HepG2 (cell line): ENCODE measurements around the gene S100A16. TPM values are rescaled to one million over a fixed set of nuclear protein-coding genes. Genes with fewer than 3 reads are reported as not detected.

Experiments
- ATAC-seq: fragments of 200-7000 bp; cut with Tn5 transposase; 3 replicates; pipeline ENCODE4 v1.9.1; 2020; ENCODE audit warnings: mild to moderate bottlenecking, moderate library complexity
- BruUV-seq: library from RNA; stranded (reverse); fragments of 400-500 nt; replicated peaks from 2 replicates; lab custom pipeline; 2021; lab: Mats Ljungman, UMichigan
- CTCF ChIA-PET: fragments of 300-600 bp; formaldehyde crosslinking; extraction: SDS; loops from one replicate; lab custom pipeline; 2021; ENCODE audit warnings: low total read pairs, inconsistent platforms, low intra/inter-chr PET ratio; lab: Yijun Ruan, JAX
- POLR2A ChIA-PET: fragments of 350-600 bp; sonication (Branson Sonifier 250); formaldehyde crosslinking; loops from one replicate; lab custom pipeline; 2020; ENCODE audit warnings: antibody characterized with exemption, inconsistent platforms; lab: Yijun Ruan, JAX
- DNase-seq: peaks from one replicate; pipeline ENCODE4 v3.0.0-alpha.2; 2015; ENCODE audit warnings: low spot score
- FAIRE-seq: peaks from 3 replicates; lab custom pipeline; 2011; peaks lifted over from hg19 to GRCh38; lab: Jason Lieb, UNC
- H2AFZ ChIP-seq: one replicate; pipeline ENCODE4 v1.6.1; 2011; ENCODE audit warnings: low read length, inconsistent platforms
- H3K27ac ChIP-seq: fragments of 300-600 bp; 3 replicates; pipeline ENCODE4 v1.8.0; 2011; ENCODE audit warnings: mixed run types, mild to moderate bottlenecking, mixed read lengths, low read length, inconsistent platforms; ENCODE audit not compliant: insufficient read depth; ENCODE audit errors: extremely low read length
- H3K27me3 ChIP-seq, 2 experiments: fragments of 200-600 bp in 1 of 2; 2 replicates in 1 of 2; 3 replicates in 1 of 2; pipeline versions ENCODE4 v1.6.0 to v1.8.0; 2011; ENCODE audit warnings: low read length in 2 of 2, mild to moderate bottlenecking in 2 of 2, moderate library complexity in 2 of 2, inconsistent platforms in 1 of 2; ENCODE audit not compliant: insufficient read depth in 2 of 2, control insufficient read depth in 1 of 2
- H3K36me3 ChIP-seq, 2 experiments: fragments of 200-600 bp in 1 of 2; replicated peaks in 1 of 2; 2 replicates in 1 of 2; 3 replicates in 1 of 2; pipeline versions ENCODE4 v1.5.1 to v1.8.0; 2011; ENCODE audit warnings: low read length in 2 of 2, inconsistent platforms in 1 of 2; ENCODE audit not compliant: insufficient read depth in 2 of 2, control insufficient read depth in 1 of 2
- H3K4me1 ChIP-seq: 2 replicates; pipeline ENCODE4 v1.5.1; 2012; ENCODE audit warnings: low read length, inconsistent platforms; ENCODE audit not compliant: insufficient read depth
- H3K4me2 ChIP-seq: 2 replicates; pipeline ENCODE4 v1.6.0; 2011; ENCODE audit warnings: low read depth, low read length, inconsistent platforms
- H3K4me3 ChIP-seq, 3 experiments: fragments of 200-600 bp in 1 of 3; sonication (generic), shearing (Covaris generic) in 1 of 3; replicated peaks in 1 of 3; 2 replicates each; pipeline ENCODE4 v1.5.1; 2011 to 2016; ENCODE audit warnings: low read length in 3 of 3, inconsistent platforms in 2 of 3, low read depth in 2 of 3, mild to moderate bottlenecking in 2 of 3, control low read depth in 1 of 3, mixed read lengths in 1 of 3; ENCODE audit not compliant: insufficient read depth in 1 of 3
- H3K79me2 ChIP-seq: one replicate; pipeline ENCODE4 v1.6.1; 2011; ENCODE audit warnings: low read length, inconsistent platforms; ENCODE audit not compliant: insufficient read depth
- H3K9ac ChIP-seq: 2 replicates; pipeline ENCODE4 v1.6.0; 2011; ENCODE audit warnings: mild to moderate bottlenecking, low read depth, low read length, inconsistent platforms; ENCODE audit not compliant: insufficient read depth
- H3K9me3 ChIP-seq: 2 replicates; pipeline ENCODE4 v1.5.1; 2012; ENCODE audit warnings: mild to moderate bottlenecking, low read length
- H4K20me1 ChIP-seq: 2 replicates; pipeline ENCODE4 v1.6.0; 2011; ENCODE audit warnings: inconsistent platforms, mild to moderate bottlenecking, low read length, moderate library complexity; ENCODE audit not compliant: insufficient read depth
- CENPT ChIP-seq: sonication (generic); formaldehyde crosslinking; IDR thresholded peaks from 2 replicates; pipeline ENCODE4 v1.8.0; 2022; ENCODE audit warnings: low read depth, mild to moderate bottlenecking, moderate library complexity, missing genetic modification reagents
- DNMT3B ChIP-seq: conservative IDR thresholded peaks from 2 replicates; pipeline ENCODE4 v1.6.1; 2016; ENCODE audit warnings: missing biosample characterization, control low read depth
- NR1H2 ChIP-seq: sonication (generic); formaldehyde crosslinking; IDR thresholded peaks from 2 replicates; pipeline ENCODE4 v1.8.1; 2022; ENCODE audit warnings: low read depth, missing genetic modification reagents, borderline replicate concordance
- PITX1 ChIP-seq: sonication (generic); formaldehyde crosslinking; IDR thresholded peaks from 2 replicates; pipeline ENCODE4 v1.5.1; 2020; ENCODE audit warnings: mild to moderate bottlenecking, missing genetic modification reagents
- RFX1 ChIP-seq: fragments of 450-650 bp; IDR thresholded peaks from 2 replicates; pipeline ENCODE4 v1.6.1; 2017
- ZFYVE20 ChIP-seq: sonication (generic); formaldehyde crosslinking; IDR thresholded peaks from 2 replicates; pipeline ENCODE4 v1.8.0; 2023; ENCODE audit warnings: low read depth, mild to moderate bottlenecking, moderate library complexity, missing genetic modification reagents, borderline replicate concordance
- ZNF230 ChIP-seq: sonication (generic); formaldehyde crosslinking; IDR thresholded peaks from 2 replicates; pipeline ENCODE4 v1.4.0; 2020; ENCODE audit warnings: mild to moderate bottlenecking, missing genetic modification reagents
- ZNF44 ChIP-seq: sonication (generic); formaldehyde crosslinking; IDR thresholded peaks from 2 replicates; pipeline ENCODE4 v1.5.1; 2020; ENCODE audit warnings: mild to moderate bottlenecking, missing genetic modification reagents
- ZNF616 ChIP-seq: sonication (generic); formaldehyde crosslinking; IDR thresholded peaks from 2 replicates; pipeline ENCODE4 v1.5.0; 2020; ENCODE audit warnings: low read depth, mild to moderate bottlenecking, missing genetic modification reagents
- ZNF724P ChIP-seq: sonication (generic); formaldehyde crosslinking; IDR thresholded peaks from 2 replicates; pipeline ENCODE4 v1.8.0; 2022; ENCODE audit warnings: missing genetic modification reagents, borderline replicate concordance
- WGBS: methylation state at CpG from one replicate; pipeline ENCODE4 v1.1.6; 2017; ENCODE audit warnings: low lambda C conversion rate; 5-methylcytosine and 5-hydroxymethylcytosine counted together
- in situ Hi-C: cut with HindIII; loops from 2 replicates; pipeline ENCODE4 v1.10.0; 2017; ENCODE audit warnings: low pct_unique_long_range_greater_than_20kb; ENCODE audit not compliant: extremely low pct_ligation_motif_present
- intact Hi-C: fragments of 100-400 bp; cut with micrococcal nuclease; formaldehyde crosslinking; loops from one replicate; pipeline ENCODE4 v1.10.0; 2022; ENCODE audit not compliant: unreplicated experiment
- polyA plus RNA-seq, 8 experiments: library from polyadenylated mRNA; depleted of rRNA in 3 of 8; stranded (reverse) in 7 of 8; unstranded in 1 of 8; fragments of >200 nt; fragmentation: Illumina TruSeq in 4 of 8; extraction: Trizol in 4 of 8; gene quantifications; 2 replicates each; pipeline versions ENCODE4 v1.2.1 to v1.2.3, GENCODE V29; 2011 to 2016; ENCODE audit warnings: low read depth in 4 of 8, missing spikeins in 1 of 8, mixed read lengths in 1 of 8; ENCODE audit not compliant: insufficient read depth in 1 of 8
- total RNA-seq, 5 experiments: library from RNA; depleted of rRNA; stranded (reverse); fragments of >200 nt; fragmentation: Illumina TruSeq; extraction: Trizol; gene quantifications; 2 replicates each; pipeline ENCODE4 v1.2.3, GENCODE V29; 2016; ENCODE audit warnings: low read depth in 1 of 5
- TF ChIP-seq, protein P1 (sequence below): sonication (generic); formaldehyde crosslinking; IDR thresholded peaks from 2 replicates; pipeline ENCODE4 v1.8.1; 2023; ENCODE audit warnings: missing genetic modification reagents, mild to moderate bottlenecking, borderline replicate concordance
- TF ChIP-seq, protein P2 (sequence below): sonication (generic); formaldehyde crosslinking; IDR thresholded peaks from 2 replicates; pipeline ENCODE4 v1.4.0; 2020; ENCODE audit warnings: missing genetic modification reagents

The S100A16 gene
- total and polyA plus RNA-seq, 2 of the 13 experiments (the other 11 are each of a cell fraction or from before 2014, with no cell fraction given), result 46.0 to 195 TPM

DNA sequence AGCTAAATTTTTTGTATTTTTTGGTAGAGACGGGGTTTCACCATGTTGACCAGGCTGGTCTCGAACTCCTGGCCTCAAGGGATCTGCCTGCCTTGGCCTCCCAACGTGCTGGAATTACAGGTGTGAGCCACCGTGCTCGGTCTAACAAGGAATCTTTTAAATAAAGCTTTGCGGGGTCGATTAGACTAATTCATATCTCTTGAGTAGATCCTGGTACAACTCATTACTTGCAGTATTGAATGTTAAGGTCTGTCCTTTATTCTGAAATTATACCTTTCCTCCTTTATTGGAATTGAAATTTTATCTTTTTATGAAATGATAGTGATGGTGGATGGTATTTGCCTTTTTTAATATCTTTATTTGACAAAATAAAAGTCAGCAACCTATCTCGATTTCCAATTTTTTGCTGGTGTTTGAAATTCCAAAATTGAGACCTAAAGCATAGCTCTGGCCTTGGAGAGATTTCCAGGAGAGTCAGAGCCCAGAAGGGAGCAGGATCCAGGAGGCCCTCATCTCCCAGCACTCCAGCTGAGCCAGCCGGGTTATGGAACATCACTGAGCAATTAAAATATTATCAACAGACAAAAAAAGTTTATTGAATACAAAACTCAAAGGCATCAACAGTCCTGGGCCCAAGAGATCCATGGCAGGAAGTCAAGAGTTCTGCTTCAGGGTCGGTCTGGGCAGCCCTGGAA lies 52.0 kb downstream of the S100A16 start:
- no peaks in the 10 kb centered on the region for H3K27me3 ChIP-seq
- in situ Hi-C loops (no loop called here), intact Hi-C loops (no loop called here)
- no peak for DNase-seq
- FAIRE-seq, result no peak
- no peak overlapping the region for H2AFZ ChIP-seq
- H3K4me3 ChIP-seq, result no peak overlapping the region
- no peak for ATAC-seq
- peaks cover 8% of the 10 kb centered on the region for H3K4me1 ChIP-seq
- no peaks in the 10 kb centered on the region for H3K79me2 ChIP-seq
- CTCF ChIA-PET, result no interaction called here
- no peak overlapping the region for H3K9ac ChIP-seq
- no peaks in the 10 kb centered on the region for H3K9me3 ChIP-seq
- no peaks in the 10 kb centered on the region for H3K36me3 ChIP-seq
- no TSS peak for BruUV-seq
- WGBS, result 60% methylated on average over 10 of the region's 10 CpGs
- POLR2A ChIA-PET, result interaction anchor here (1.3 kb wide), 1 partner anchor 8 kb away, joined by 5 read pairs; no protein-coding TSS in a partner anchor
- H4K20me1 ChIP-seq, result no peaks in the 10 kb centered on the region
- no peak overlapping the region for H3K27ac ChIP-seq
- H3K4me2 ChIP-seq, result no peak overlapping the region
- TF ChIP-seq NR1H2 (no peak), CENPT (CRISPR knock-in tag) (no peak), ZNF230 (no peak), ZNF616 (no peak), RFX1 (no peak), ZNF44 (CRISPR knock-in tag) (no peak), ZNF724P (CRISPR knock-in tag) (no peak), DNMT3B (no peak), PITX1 (CRISPR knock-in tag) (no peak), ZFYVE20 (CRISPR knock-in tag) (no peak)
- TF ChIP-seq, protein P1, sequence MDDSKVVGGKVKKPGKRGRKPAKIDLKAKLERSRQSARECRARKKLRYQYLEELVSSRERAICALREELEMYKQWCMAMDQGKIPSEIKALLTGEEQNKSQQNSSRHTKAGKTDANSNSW, result no peak
- TF ChIP-seq, protein P2, sequence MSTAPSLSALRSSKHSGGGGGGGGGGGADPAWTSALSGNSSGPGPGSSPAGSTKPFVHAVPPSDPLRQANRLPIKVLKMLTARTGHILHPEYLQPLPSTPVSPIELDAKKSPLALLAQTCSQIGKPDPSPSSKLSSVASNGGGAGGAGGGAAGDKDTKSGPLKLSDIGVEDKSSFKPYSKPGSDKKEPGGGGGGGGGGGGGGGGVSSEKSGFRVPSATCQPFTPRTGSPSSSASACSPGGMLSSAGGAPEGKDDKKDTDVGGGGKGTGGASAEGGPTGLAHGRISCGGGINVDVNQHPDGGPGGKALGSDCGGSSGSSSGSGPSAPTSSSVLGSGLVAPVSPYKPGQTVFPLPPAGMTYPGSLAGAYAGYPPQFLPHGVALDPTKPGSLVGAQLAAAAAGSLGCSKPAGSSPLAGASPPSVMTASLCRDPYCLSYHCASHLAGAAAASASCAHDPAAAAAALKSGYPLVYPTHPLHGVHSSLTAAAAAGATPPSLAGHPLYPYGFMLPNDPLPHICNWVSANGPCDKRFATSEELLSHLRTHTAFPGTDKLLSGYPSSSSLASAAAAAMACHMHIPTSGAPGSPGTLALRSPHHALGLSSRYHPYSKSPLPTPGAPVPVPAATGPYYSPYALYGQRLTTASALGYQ, result no peak
